H1 (cell line): ENCODE data around the gene LOXL4. TPM values are rescaled to one million over a fixed set of nuclear protein-coding genes. Genes with fewer than 3 reads are reported as not detected.

Experiments
- CTCF ChIA-PET: fragments of 300-600 bp; sonication (Branson Sonifier 250); formaldehyde crosslinking; loops from one replicate; lab custom pipeline; 2021; ENCODE audit not compliant: partially characterized antibody; lab: Charles Lee
- POLR2A ChIA-PET: fragments of 300-600 bp; sonication (Branson Sonifier 250); formaldehyde crosslinking; loops from one replicate; lab custom pipeline; 2021; ENCODE audit warnings: inconsistent platforms; ENCODE audit not compliant: partially characterized antibody; lab: Charles Lee
- DNase-seq, 2 experiments: peaks; one replicate each; pipeline versions ENCODE4 v3.0.0 to v3.0.0-alpha.2; 2010 to 2022; ENCODE audit warnings: low spot score in 2 of 2, low read depth in 1 of 2, mixed read lengths in 1 of 2
- FAIRE-seq: peaks from 2 replicates; lab custom pipeline; 2011; peaks lifted over from hg19 to GRCh38; lab: Jason Lieb, UNC
- H2AFZ ChIP-seq: 2 replicates; pipeline ENCODE4 v1.8.1; 2012; ENCODE audit warnings: low read length, inconsistent platforms
- H2AK5ac ChIP-seq: 2 replicates; pipeline ENCODE4 v1.6.1; 2013; ENCODE audit warnings: low read depth, low read length
- H2BK120ac ChIP-seq: replicated peaks from 2 replicates; pipeline ENCODE3; 2013; ENCODE audit warnings: low read depth, low read length, inconsistent platforms
- H2BK12ac ChIP-seq: 2 replicates; pipeline ENCODE4 v1.6.1; 2013; ENCODE audit warnings: low read depth, low read length
- H2BK15ac ChIP-seq: 2 replicates; pipeline ENCODE4 v1.6.1; 2013; ENCODE audit warnings: low read length
- H2BK20ac ChIP-seq: 2 replicates; pipeline ENCODE4 v1.6.1; 2013; ENCODE audit warnings: low read length
- H2BK5ac ChIP-seq: 2 replicates; pipeline ENCODE4 v1.6.1; 2013; ENCODE audit warnings: low read depth, low read length
- H3K14ac ChIP-seq: 2 replicates; pipeline ENCODE4 v1.6.1; 2013; ENCODE audit warnings: inconsistent platforms; ENCODE audit not compliant: insufficient read length
- H3K18ac ChIP-seq: 2 replicates; pipeline ENCODE4 v1.6.1; 2013; ENCODE audit warnings: low read length; ENCODE audit errors: extremely low read depth
- H3K23ac ChIP-seq: 2 replicates; pipeline ENCODE4 v1.6.1; 2013; ENCODE audit warnings: inconsistent platforms; ENCODE audit not compliant: insufficient read length
- H3K23me2 ChIP-seq: 2 replicates; pipeline ENCODE4 v1.6.1; 2013; ENCODE audit warnings: low read depth, low read length
- H3K27ac ChIP-seq: 2 replicates; pipeline ENCODE4 v1.6.1; 2011; ENCODE audit warnings: low read depth, low read length, inconsistent platforms
- H3K27me3 ChIP-seq, 4 experiments: replicated peaks in 1 of 4; 1 replicate in 1 of 4; 2 replicates in 3 of 4; pipeline versions ENCODE4 v1.6.1 to v1.8.1; 2011 to 2013; ENCODE audit warnings: low read length in 3 of 4, mild to moderate bottlenecking in 3 of 4, inconsistent platforms in 2 of 4, mixed read lengths in 2 of 4, moderate library complexity in 1 of 4; ENCODE audit not compliant: control insufficient read depth in 3 of 4, insufficient read depth in 3 of 4; ENCODE audit errors: extremely low read depth in 1 of 4
- H3K36me3 ChIP-seq, 4 experiments: 2 replicates each; pipeline versions ENCODE4 v1.6.1 to v1.8.1; 2011 to 2013; ENCODE audit warnings: mild to moderate bottlenecking in 4 of 4, low read length in 3 of 4, moderate library complexity in 2 of 4, control low read depth in 1 of 4, inconsistent platforms in 1 of 4; ENCODE audit not compliant: insufficient read depth in 4 of 4, control insufficient read depth in 2 of 4
- H3K4ac ChIP-seq: replicated peaks from 2 replicates; pipeline ENCODE3; 2013; ENCODE audit warnings: low read length, low read depth, mixed read lengths, inconsistent platforms; ENCODE audit not compliant: insufficient read length
- H3K4me1 ChIP-seq, 4 experiments: replicated peaks in 1 of 4; 1 replicate in 1 of 4; 2 replicates in 3 of 4; pipeline versions ENCODE4 v1.6.1 to v1.8.1; 2011 to 2013; ENCODE audit warnings: low read length in 3 of 4, inconsistent platforms in 2 of 4, mixed read lengths in 1 of 4; ENCODE audit not compliant: insufficient read depth in 4 of 4, control insufficient read depth in 3 of 4
- H3K4me2 ChIP-seq, 2 experiments: 2 replicates each; pipeline versions ENCODE4 v1.6.1 to v1.8.1; 2011 to 2013; ENCODE audit warnings: low read depth in 2 of 2, low read length in 2 of 2, control low read depth in 1 of 2, inconsistent platforms in 1 of 2, mild to moderate bottlenecking in 1 of 2; ENCODE audit not compliant: insufficient read depth in 1 of 2
- H3K4me3 ChIP-seq, 4 experiments: fragments of 200-600, 300-600 bp in 1 of 4; sonication (generic), shearing (Covaris generic), sonication (Bioruptor Twin) in 1 of 4; 2 replicates each; pipeline versions ENCODE4 v1.5.1 to v1.8.1; 2011 to 2016; ENCODE audit warnings: low read length in 4 of 4, low read depth in 3 of 4, control low read depth in 2 of 4, inconsistent platforms in 2 of 4, mild to moderate bottlenecking in 2 of 4, mixed read lengths in 1 of 4, moderate library complexity in 1 of 4; ENCODE audit not compliant: insufficient read depth in 2 of 4; ENCODE audit errors: extremely low read depth in 1 of 4
- H3K56ac ChIP-seq: replicated peaks from 2 replicates; pipeline ENCODE3; 2013; ENCODE audit warnings: low read depth, mild to moderate bottlenecking, mixed read lengths, low read length, inconsistent platforms; ENCODE audit not compliant: insufficient read length
- H3K79me1 ChIP-seq: 2 replicates; pipeline ENCODE4 v1.6.1; 2013; ENCODE audit warnings: low read depth, low read length, control low read depth
- H3K79me2 ChIP-seq, 2 experiments: 2 replicates each; pipeline versions ENCODE4 v1.6.1 to v1.8.1; 2012 to 2013; ENCODE audit warnings: low read length in 2 of 2, mild to moderate bottlenecking in 2 of 2, inconsistent platforms in 1 of 2; ENCODE audit not compliant: insufficient read depth in 2 of 2, control insufficient read depth in 1 of 2
- H3K9ac ChIP-seq, 4 experiments: replicated peaks in 1 of 4; 1 replicate in 1 of 4; 2 replicates in 3 of 4; pipeline versions ENCODE4 v1.6.1 to v1.8.1; 2011 to 2013; ENCODE audit warnings: low read depth in 3 of 4, low read length in 3 of 4, control low read depth in 2 of 4, mild to moderate bottlenecking in 2 of 4, moderate library complexity in 2 of 4, inconsistent platforms in 1 of 4; ENCODE audit errors: extremely low read depth in 1 of 4
- H3K9me3 ChIP-seq, 2 experiments: 2 replicates each; pipeline versions ENCODE4 v1.6.1 to v1.8.1; 2012 to 2013; ENCODE audit warnings: mild to moderate bottlenecking in 2 of 2, moderate library complexity in 2 of 2, control low read depth in 1 of 2, inconsistent platforms in 1 of 2, low read depth in 1 of 2, low read length in 1 of 2, mixed read lengths in 1 of 2; ENCODE audit not compliant: insufficient read depth in 2 of 2
- H4K20me1 ChIP-seq, 2 experiments: replicated peaks in 1 of 2; 2 replicates each; pipeline versions ENCODE3 to v1.8.1; 2011 to 2013; ENCODE audit warnings: inconsistent platforms in 2 of 2, low read length in 2 of 2, mild to moderate bottlenecking in 1 of 2; ENCODE audit not compliant: insufficient read depth in 2 of 2, control insufficient read depth in 1 of 2
- H4K5ac ChIP-seq: 2 replicates; pipeline ENCODE4 v1.6.1; 2013; ENCODE audit warnings: low read length, low read depth, mixed read lengths, inconsistent platforms; ENCODE audit not compliant: insufficient read length
- H4K8ac ChIP-seq: 2 replicates; pipeline ENCODE4 v1.8.0; 2013; ENCODE audit warnings: mild to moderate bottlenecking, moderate library complexity, low read length, inconsistent platforms; ENCODE audit not compliant: insufficient read depth; ENCODE audit errors: extremely low read depth
- H4K91ac ChIP-seq: replicated peaks from 2 replicates; pipeline ENCODE3; 2013; ENCODE audit warnings: low read length, mixed read lengths, inconsistent platforms; ENCODE audit not compliant: insufficient read length
- CBX5 ChIP-seq: fragments of 300-800, 300-1000 bp; sonication (generic); IDR thresholded peaks from 2 replicates; pipeline ENCODE4 v1.7.1; 2016; ENCODE audit warnings: antibody characterized with exemption, low read length, low read depth
- CBX8 ChIP-seq: fragments of 300-800, 300-1000 bp; sonication (generic); IDR thresholded peaks from 2 replicates; pipeline ENCODE4 v1.7.1; 2016; ENCODE audit warnings: low read depth, low read length, borderline replicate concordance
- E2F6 ChIP-seq: IDR thresholded peaks from 2 replicates; pipeline ENCODE4 v1.6.1; 2012; ENCODE audit warnings: inconsistent platforms
- KDM5A ChIP-seq: fragments of 200-600 bp; IDR thresholded peaks from 2 replicates; pipeline ENCODE4 v1.7.1; 2012; ENCODE audit warnings: mild to moderate bottlenecking, low read length, inconsistent platforms, mixed read lengths
- NANOG ChIP-seq: IDR thresholded peaks from 2 replicates; pipeline ENCODE4 v1.6.1; 2011; ENCODE audit warnings: low read length, low read depth, mild to moderate bottlenecking, inconsistent platforms; ENCODE audit not compliant: insufficient read depth, poor library complexity, severe bottlenecking
- RAD21 ChIP-seq, 2 experiments: IDR thresholded peaks in 1 of 2; conservative IDR thresholded peaks in 1 of 2; 2 replicates each; pipeline ENCODE4 v1.6.1; 2011; ENCODE audit warnings: low read depth in 2 of 2, low read length in 2 of 2, improper control_type of control experiment in 1 of 2, inconsistent platforms in 1 of 2, mild to moderate bottlenecking in 1 of 2, moderate library complexity in 1 of 2
- RNF2 ChIP-seq: fragments of 200-900, 300-1000 bp; sonication (generic); IDR thresholded peaks from 2 replicates; pipeline ENCODE4 v1.7.1; 2016; ENCODE audit warnings: borderline replicate concordance, low read depth, mild to moderate bottlenecking, antibody characterized with exemption, low read length; ENCODE audit not compliant: poor library complexity, severe bottlenecking; ENCODE audit errors: missing control alignments
- RXRA ChIP-seq: IDR thresholded peaks from 2 replicates; pipeline ENCODE4 v1.6.1; 2011; ENCODE audit warnings: low read depth, mild to moderate bottlenecking, low read length, moderate library complexity; ENCODE audit not compliant: insufficient read depth
- SAP30 ChIP-seq: fragments of 300-600 bp; sonication (generic); IDR thresholded peaks from 2 replicates; pipeline ENCODE4 v1.7.1; 2012; ENCODE audit warnings: low read length, moderate library complexity, mild to moderate bottlenecking, inconsistent platforms; ENCODE audit not compliant: insufficient read depth, insufficient replicate concordance
- SP4 ChIP-seq: IDR thresholded peaks from 2 replicates; pipeline ENCODE4 v1.6.1; 2012; ENCODE audit warnings: low read length, inconsistent platforms
- TCF12 ChIP-seq: IDR thresholded peaks from 2 replicates; pipeline ENCODE4 v1.6.1; 2011; ENCODE audit warnings: low read depth, mild to moderate bottlenecking, low read length
- WGBS, 2 experiments: shearing (Covaris generic) in 1 of 2; methylation state at CpG; one replicate each; pipeline versions ENCODE4 v1.1.6 to v1.1.7; 2013 to 2015; ENCODE audit warnings: low lambda C conversion rate in 2 of 2, mixed read lengths in 2 of 2, inconsistent platforms in 1 of 2, low coverage in 1 of 2, missing lambda C conversion rate in 1 of 2; ENCODE audit not compliant: insufficient replicate concordance in 2 of 2, insufficient coverage in 1 of 2, insufficient read length in 1 of 2; ENCODE audit errors: extremely low coverage in 1 of 2, missing lambda C conversion rate in 1 of 2; 5-methylcytosine and 5-hydroxymethylcytosine counted together
- polyA plus RNA-seq, 7 experiments: library from polyadenylated mRNA; depleted of rRNA in 3 of 7; stranded (reverse) in 5 of 7; unstranded in 2 of 7; fragments of >200 nt in 5 of 7; fragments of 200-250 nt in 2 of 7; gene quantifications; 1 replicate in 5 of 7; 2 replicates in 1 of 7; 4 replicates in 1 of 7; pipeline versions ENCODE4 v1.2.1 to v1.2.3, GENCODE V29; 2011 to 2013; ENCODE audit warnings: missing spikeins in 2 of 7, mixed read lengths in 2 of 7
- total RNA-seq: library from RNA; stranded (reverse); fragmentation: NEBNext Ultra II Directional; extraction: Animal tissue kit (Norgen Biotek cat#: 25700); gene quantifications from 2 replicates; pipeline ENCODE4 v1.2.1, GENCODE V29; 2021

Gene LOXL4
- total and polyA plus RNA-seq, 2 of the 8 experiments (the other 6 are each of a cell fraction or from before 2014, with no cell fraction given): 0.13 to 0.27 TPM

GRCh38 chr10:98314532-98315284 lies 46.7 kb upstream of the LOXL4 start:
- Histone ChIP-seq H4K20me1 (no peaks in the 10 kb centered on the region), H3K56ac (no peak overlapping the region), H3K27ac (no peak overlapping the region), H4K8ac (no peak overlapping the region), H3K4me2 (no peak overlapping the region), H2BK120ac (no peak overlapping the region), H2BK5ac (no peak overlapping the region), H3K4ac (no peak overlapping the region), H2AK5ac (no peak overlapping the region), H3K79me1 (no peaks in the 10 kb centered on the region), H3K14ac (no peak overlapping the region), H2BK12ac (no peak overlapping the region), H3K27me3 (no peaks in the 10 kb centered on the region), H2BK15ac (no peak overlapping the region), H2AFZ (no peak overlapping the region), H2BK20ac (no peak overlapping the region), H3K79me2 (no peaks in the 10 kb centered on the region), H3K18ac (no peak overlapping the region), H3K4me1 (no peaks in the 10 kb centered on the region), H3K9me3 (no peaks in the 10 kb centered on the region), H3K23ac (no peak overlapping the region), H4K91ac (no peak overlapping the region), H4K5ac (no peak overlapping the region), H3K36me3 (no peaks in the 10 kb centered on the region), H3K4me3 (no peak overlapping the region), H3K23me2 (no peaks in the 10 kb centered on the region), H3K9ac (no peak overlapping the region)
- FAIRE-seq (no peak), DNase-seq (no peak)
- POLR2A ChIA-PET: no interaction called here
- 88% methylated on average over 8 of the region's 8 CpGs; no CpG with 5 or more reads in 1 of the 2 experiments for WGBS, 2 experiments
- CTCF ChIA-PET: interaction anchor here (0.9 to 3.5 kb wide), 11 partner anchors 10 to 72 kb away, joined by 3 to 34 read pairs (median 7); no protein-coding TSS in a partner anchor
- TF ChIP-seq SAP30 (no peak), RNF2 (no peak), RXRA (no peak), CBX5 (no peak), CBX8 (no peak), NANOG (no peak), E2F6 (no peak), RAD21 (IDR thresholded peaks at IDR 0.05 in 1 of 2, conservative IDR thresholded peaks at IDR 0.05 in 1 of 2; ENCODE audit: low read depth in 2 of 2, low read length in 2 of 2) (no peak), TCF12 (no peak), SP4 (no peak), KDM5A (no peak)
